Measurements from ENCODE around the gene PRSS33.

The PRSS33 gene

DNA sequence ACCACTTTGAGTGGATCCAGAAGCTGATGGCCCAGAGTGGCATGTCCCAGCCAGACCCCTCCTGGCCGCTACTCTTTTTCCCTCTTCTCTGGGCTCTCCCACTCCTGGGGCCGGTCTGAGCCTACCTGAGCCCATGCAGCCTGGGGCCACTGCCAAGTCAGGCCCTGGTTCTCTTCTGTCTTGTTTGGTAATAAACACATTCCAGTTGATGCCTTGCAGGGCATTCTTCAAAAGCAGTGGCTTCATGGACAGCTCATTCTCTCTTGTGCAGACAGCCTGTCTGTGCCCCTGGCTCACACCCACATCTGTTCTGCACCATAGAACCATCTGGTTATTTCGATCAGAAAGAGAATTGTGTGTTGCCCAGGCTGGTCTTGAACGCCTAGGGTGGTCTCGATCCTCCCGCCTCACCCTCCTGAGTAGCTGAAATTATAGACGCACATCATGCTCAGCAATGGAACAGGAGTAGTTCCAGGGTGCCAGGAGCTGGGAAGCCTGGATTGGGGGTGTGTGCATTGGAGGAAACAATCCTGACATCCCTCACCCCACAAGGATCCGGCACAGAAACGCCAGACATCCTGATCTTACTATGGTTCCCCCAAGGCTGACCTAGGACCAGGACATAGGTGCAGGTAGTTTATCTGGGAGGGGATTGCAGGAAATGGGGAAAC lies 34.3 kb upstream of the PRSS33 start:
- in situ Hi-C loops (cut with MboI; ENCODE audit: low sequenced_read_pairs, unreplicated experiment), result no loop called here
- TF ChIP-seq, protein P1, sequence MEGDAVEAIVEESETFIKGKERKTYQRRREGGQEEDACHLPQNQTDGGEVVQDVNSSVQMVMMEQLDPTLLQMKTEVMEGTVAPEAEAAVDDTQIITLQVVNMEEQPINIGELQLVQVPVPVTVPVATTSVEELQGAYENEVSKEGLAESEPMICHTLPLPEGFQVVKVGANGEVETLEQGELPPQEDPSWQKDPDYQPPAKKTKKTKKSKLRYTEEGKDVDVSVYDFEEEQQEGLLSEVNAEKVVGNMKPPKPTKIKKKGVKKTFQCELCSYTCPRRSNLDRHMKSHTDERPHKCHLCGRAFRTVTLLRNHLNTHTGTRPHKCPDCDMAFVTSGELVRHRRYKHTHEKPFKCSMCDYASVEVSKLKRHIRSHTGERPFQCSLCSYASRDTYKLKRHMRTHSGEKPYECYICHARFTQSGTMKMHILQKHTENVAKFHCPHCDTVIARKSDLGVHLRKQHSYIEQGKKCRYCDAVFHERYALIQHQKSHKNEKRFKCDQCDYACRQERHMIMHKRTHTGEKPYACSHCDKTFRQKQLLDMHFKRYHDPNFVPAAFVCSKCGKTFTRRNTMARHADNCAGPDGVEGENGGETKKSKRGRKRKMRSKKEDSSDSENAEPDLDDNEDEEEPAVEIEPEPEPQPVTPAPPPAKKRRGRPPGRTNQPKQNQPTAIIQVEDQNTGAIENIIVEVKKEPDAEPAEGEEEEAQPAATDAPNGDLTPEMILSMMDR (IDR thresholded peaks at IDR 0.05; ENCODE audit: borderline replicate concordance, control extremely low read depth, extremely low read depth, insufficient read depth, missing control alignments), result no peak
- DNase-seq (ENCODE audit: low spot score), result no peak

DNA sequence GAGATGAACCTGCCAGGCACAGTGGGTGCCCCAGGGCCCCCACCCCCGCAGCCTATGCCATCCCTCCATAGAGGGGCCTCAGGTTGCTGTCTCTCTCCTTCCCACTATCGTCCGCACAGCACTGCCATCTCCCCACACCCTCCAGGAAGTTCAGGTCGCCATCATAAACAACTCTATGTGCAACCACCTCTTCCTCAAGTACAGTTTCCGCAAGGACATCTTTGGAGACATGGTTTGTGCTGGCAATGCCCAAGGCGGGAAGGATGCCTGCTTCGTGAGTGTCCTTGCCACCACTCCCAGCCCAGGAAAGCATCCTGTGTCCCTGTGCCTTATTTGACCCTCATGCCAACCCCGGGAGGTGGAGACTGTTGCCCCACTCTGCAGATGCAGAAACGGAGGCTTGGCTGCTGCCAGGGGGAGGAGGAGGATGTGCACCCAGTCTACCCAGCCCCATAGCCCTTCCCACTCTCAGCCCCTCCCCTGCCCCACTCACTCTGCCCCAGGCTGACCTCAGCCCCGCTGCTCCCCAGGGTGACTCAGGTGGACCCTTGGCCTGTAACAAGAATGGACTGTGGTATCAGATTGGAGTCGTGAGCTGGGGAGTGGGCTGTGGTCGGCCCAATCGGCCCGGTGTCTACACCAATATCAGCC lies 33.6 kb upstream of the PRSS33 start:
- no peak for DNase-seq (ENCODE audit: low spot score)
- in situ Hi-C loops (cut with MboI; ENCODE audit: low sequenced_read_pairs, unreplicated experiment), result no loop called here
- TF ChIP-seq, protein P1 (IDR thresholded peaks at IDR 0.05; ENCODE audit: borderline replicate concordance, control extremely low read depth, extremely low read depth, insufficient read depth, missing control alignments), result no peak

DNA sequence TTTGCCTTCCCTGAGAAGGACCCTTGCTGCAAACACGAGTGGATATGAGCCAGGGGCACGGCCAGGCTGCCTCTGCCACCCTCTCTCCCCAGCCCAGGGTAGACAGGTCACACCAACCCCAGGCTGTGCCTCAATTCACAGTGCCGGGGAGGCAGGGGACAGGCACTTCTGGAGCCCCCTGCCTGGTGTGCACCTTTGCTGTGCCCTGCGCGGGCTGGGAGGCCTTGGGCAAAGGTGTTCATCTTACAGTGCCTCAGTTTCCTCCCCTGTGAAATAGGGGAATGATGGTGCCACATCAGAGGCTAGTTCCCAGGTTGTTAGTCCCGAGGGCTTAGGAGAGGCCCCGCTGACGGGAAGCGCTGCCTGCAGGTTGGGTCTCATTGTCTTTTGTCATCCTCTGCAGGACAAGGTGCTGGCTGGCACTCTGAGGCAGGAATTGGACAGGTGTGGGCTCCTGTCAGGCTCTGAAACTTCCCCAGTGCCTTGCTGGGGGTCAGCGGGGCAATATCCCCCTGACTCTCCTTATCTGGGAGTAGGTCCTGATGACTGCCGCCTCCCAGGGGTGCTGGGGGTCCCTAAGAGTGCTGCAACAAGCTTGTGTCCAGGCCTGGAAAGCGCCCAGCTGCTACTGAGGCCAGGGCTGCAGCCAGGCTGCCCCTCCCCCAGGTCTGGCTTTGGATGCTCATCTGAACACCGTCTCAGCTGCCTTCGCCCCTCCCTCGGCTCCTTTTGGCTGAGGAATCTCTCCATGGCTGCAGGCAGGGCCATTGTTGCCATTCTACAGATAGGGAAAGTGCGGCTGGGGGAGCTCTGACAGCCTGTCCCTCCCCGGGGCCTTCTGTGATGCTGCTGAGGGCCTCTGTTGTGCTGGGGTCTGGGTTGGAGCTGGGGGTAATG lies 32.8 kb upstream of the PRSS33 start:
- TF ChIP-seq, protein P1 (IDR thresholded peaks at IDR 0.05; ENCODE audit: borderline replicate concordance, control extremely low read depth, extremely low read depth, insufficient read depth, missing control alignments), result no peak
- DNase-seq (ENCODE audit: low spot score), result no peak
- in situ Hi-C loops (cut with MboI; ENCODE audit: low sequenced_read_pairs, unreplicated experiment), result no loop called here

DNA sequence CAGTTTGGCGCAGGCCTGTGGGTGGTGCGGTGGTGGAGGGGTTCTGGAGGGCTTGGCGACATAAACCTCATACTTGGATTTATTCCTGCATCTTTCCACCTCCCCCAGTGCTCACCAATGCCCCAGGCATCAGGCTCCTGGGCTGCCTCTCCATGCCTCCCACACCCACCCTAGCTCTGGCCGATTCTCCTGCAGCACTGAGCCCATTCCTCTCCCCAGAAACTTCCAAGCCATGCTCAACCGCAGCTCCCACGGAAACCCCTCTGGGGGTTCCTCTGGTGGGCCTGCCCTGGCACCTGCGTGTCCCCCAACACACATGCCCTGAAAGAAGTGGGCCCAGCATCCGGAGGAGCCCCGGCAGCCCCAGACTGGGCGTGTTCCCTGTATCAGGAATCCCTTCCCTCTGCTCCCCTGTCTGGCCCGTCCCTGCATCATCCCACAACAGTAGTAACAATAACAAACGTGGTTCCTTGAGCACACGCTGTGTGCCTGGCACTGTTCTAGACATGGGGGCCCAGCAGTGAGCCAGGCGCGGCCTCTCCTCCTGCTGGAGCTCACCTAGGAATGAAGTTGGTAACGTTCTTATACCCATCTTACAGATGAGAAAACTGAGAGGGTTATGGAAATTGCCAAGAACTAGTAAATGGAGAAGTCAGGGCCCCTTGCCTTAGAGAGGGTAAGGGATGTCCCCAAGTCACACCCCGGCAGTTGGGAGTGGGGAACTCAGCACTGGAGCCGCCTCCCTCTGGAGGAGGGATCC lies 32.0 kb upstream of the PRSS33 start:
- TF ChIP-seq, protein P1 (IDR thresholded peaks at IDR 0.05; ENCODE audit: borderline replicate concordance, control extremely low read depth, extremely low read depth, insufficient read depth, missing control alignments), result no peak
- no peak for DNase-seq (ENCODE audit: low spot score)
- in situ Hi-C loops (cut with MboI; ENCODE audit: low sequenced_read_pairs, unreplicated experiment), result no loop called here

DNA sequence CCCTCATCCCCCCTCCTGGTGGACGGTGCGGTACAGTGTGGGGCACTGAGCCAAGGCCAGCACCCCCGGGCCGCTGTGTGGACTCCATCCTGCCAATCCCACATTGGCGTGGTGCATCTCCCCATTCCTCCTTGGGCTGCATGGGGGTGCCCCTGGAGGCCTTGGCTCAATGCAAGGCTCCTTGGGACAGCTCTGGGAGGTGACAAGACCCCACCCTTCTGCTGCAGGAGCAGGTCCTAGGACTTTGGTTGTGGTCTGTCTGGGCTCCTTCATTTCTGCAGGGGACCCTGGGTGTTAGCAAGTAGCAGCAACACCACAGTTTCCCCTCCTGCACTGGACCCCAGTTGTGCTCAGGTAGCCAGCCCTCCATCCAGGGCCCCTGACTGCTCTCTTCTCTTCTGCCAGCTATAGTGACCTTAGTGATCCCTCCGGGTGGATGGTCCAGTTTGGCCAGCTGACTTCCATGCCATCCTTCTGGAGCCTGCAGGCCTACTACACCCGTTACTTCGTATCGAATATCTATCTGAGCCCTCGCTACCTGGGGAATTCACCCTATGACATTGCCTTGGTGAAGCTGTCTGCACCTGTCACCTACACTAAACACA lies 31.0 kb upstream of the PRSS33 start:
- TF ChIP-seq, protein P1 (IDR thresholded peaks at IDR 0.05; ENCODE audit: borderline replicate concordance, control extremely low read depth, extremely low read depth, insufficient read depth, missing control alignments), result no peak
- in situ Hi-C loops (cut with MboI; ENCODE audit: low sequenced_read_pairs, unreplicated experiment), result no loop called here

More for the DNA sequence above, 31.0 kb upstream of the PRSS33 start:
- DNase-seq (ENCODE audit: low spot score), result no peak

Data from GM13976 (cell line).